HepG2 (cell line): ENCODE data around the gene TRPM6. TPM values are rescaled to one million over a fixed set of nuclear protein-coding genes. Genes with fewer than 3 reads are reported as not detected.

Experiments
- ATAC-seq: fragments of 200-7000 bp; cut with Tn5 transposase; 3 replicates; pipeline ENCODE4 v1.9.1; 2020; ENCODE audit warnings: mild to moderate bottlenecking, moderate library complexity
- BruUV-seq: library from RNA; stranded (reverse); fragments of 400-500 nt; replicated peaks from 2 replicates; lab custom pipeline; 2021; lab: Mats Ljungman, UMichigan
- CTCF ChIA-PET: fragments of 300-600 bp; formaldehyde crosslinking; extraction: SDS; loops from one replicate; lab custom pipeline; 2021; ENCODE audit warnings: low total read pairs, inconsistent platforms, low intra/inter-chr PET ratio; lab: Yijun Ruan, JAX
- POLR2A ChIA-PET: fragments of 350-600 bp; sonication (Branson Sonifier 250); formaldehyde crosslinking; loops from one replicate; lab custom pipeline; 2020; ENCODE audit warnings: antibody characterized with exemption, inconsistent platforms; lab: Yijun Ruan, JAX
- DNase-seq: peaks from one replicate; pipeline ENCODE4 v3.0.0-alpha.2; 2015; ENCODE audit warnings: low spot score
- FAIRE-seq: peaks from 3 replicates; lab custom pipeline; 2011; peaks lifted over from hg19 to GRCh38; lab: Jason Lieb, UNC
- H2AFZ ChIP-seq: one replicate; pipeline ENCODE4 v1.6.1; 2011; ENCODE audit warnings: low read length, inconsistent platforms
- H3K27ac ChIP-seq: fragments of 300-600 bp; 3 replicates; pipeline ENCODE4 v1.8.0; 2011; ENCODE audit warnings: mixed run types, mild to moderate bottlenecking, mixed read lengths, low read length, inconsistent platforms; ENCODE audit not compliant: insufficient read depth; ENCODE audit errors: extremely low read length
- H3K27me3 ChIP-seq, 2 experiments: fragments of 200-600 bp in 1 of 2; 2 replicates in 1 of 2; 3 replicates in 1 of 2; pipeline versions ENCODE4 v1.6.0 to v1.8.0; 2011; ENCODE audit warnings: low read length in 2 of 2, mild to moderate bottlenecking in 2 of 2, moderate library complexity in 2 of 2, inconsistent platforms in 1 of 2; ENCODE audit not compliant: insufficient read depth in 2 of 2, control insufficient read depth in 1 of 2
- H3K36me3 ChIP-seq, 2 experiments: fragments of 200-600 bp in 1 of 2; replicated peaks in 1 of 2; 2 replicates in 1 of 2; 3 replicates in 1 of 2; pipeline versions ENCODE4 v1.5.1 to v1.8.0; 2011; ENCODE audit warnings: low read length in 2 of 2, inconsistent platforms in 1 of 2; ENCODE audit not compliant: insufficient read depth in 2 of 2, control insufficient read depth in 1 of 2
- H3K4me1 ChIP-seq: 2 replicates; pipeline ENCODE4 v1.5.1; 2012; ENCODE audit warnings: low read length, inconsistent platforms; ENCODE audit not compliant: insufficient read depth
- H3K4me2 ChIP-seq: 2 replicates; pipeline ENCODE4 v1.6.0; 2011; ENCODE audit warnings: low read depth, low read length, inconsistent platforms
- H3K4me3 ChIP-seq, 3 experiments: fragments of 200-600 bp in 1 of 3; sonication (generic), shearing (Covaris generic) in 1 of 3; replicated peaks in 1 of 3; 2 replicates each; pipeline ENCODE4 v1.5.1; 2011 to 2016; ENCODE audit warnings: low read length in 3 of 3, inconsistent platforms in 2 of 3, low read depth in 2 of 3, mild to moderate bottlenecking in 2 of 3, control low read depth in 1 of 3, mixed read lengths in 1 of 3; ENCODE audit not compliant: insufficient read depth in 1 of 3
- H3K79me2 ChIP-seq: one replicate; pipeline ENCODE4 v1.6.1; 2011; ENCODE audit warnings: low read length, inconsistent platforms; ENCODE audit not compliant: insufficient read depth
- H3K9ac ChIP-seq: 2 replicates; pipeline ENCODE4 v1.6.0; 2011; ENCODE audit warnings: mild to moderate bottlenecking, low read depth, low read length, inconsistent platforms; ENCODE audit not compliant: insufficient read depth
- H3K9me3 ChIP-seq: 2 replicates; pipeline ENCODE4 v1.5.1; 2012; ENCODE audit warnings: mild to moderate bottlenecking, low read length
- H4K20me1 ChIP-seq: 2 replicates; pipeline ENCODE4 v1.6.0; 2011; ENCODE audit warnings: inconsistent platforms, mild to moderate bottlenecking, low read length, moderate library complexity; ENCODE audit not compliant: insufficient read depth
- FOXA3 ChIP-seq: IDR thresholded peaks from 2 replicates; pipeline ENCODE4 v1.6.1; 2016; ENCODE audit warnings: missing genetic modification reagents, missing compliant biosample characterization
- HMG20A ChIP-seq: IDR thresholded peaks from 2 replicates; pipeline ENCODE4 v1.6.1; 2016; ENCODE audit warnings: borderline replicate concordance
- HNRNPLL ChIP-seq: fragments of 200-400 bp; formaldehyde crosslinking; IDR thresholded peaks from 2 replicates; pipeline ENCODE4 v1.6.1; 2017; ENCODE audit warnings: mild to moderate bottlenecking, low read depth, low read length; ENCODE audit not compliant: poor library complexity, severe bottlenecking
- HOXD1 ChIP-seq: sonication (generic); formaldehyde crosslinking; IDR thresholded peaks from 2 replicates; pipeline ENCODE4 v1.5.0; 2020; ENCODE audit warnings: missing genetic modification reagents
- MED13 ChIP-seq: sonication (generic); formaldehyde crosslinking; IDR thresholded peaks from 2 replicates; pipeline ENCODE4 v1.5.0; 2020; ENCODE audit warnings: missing genetic modification reagents
- MXI1 ChIP-seq: IDR thresholded peaks from 3 replicates; pipeline ENCODE4 v1.6.1; 2012; ENCODE audit warnings: low read depth, low read length, inconsistent platforms, borderline replicate concordance
- NR3C1 ChIP-seq: sonication (generic); formaldehyde crosslinking; IDR thresholded peaks from 2 replicates; pipeline ENCODE4 v1.4.0; 2020; ENCODE audit warnings: missing genetic modification reagents
- PHF8 ChIP-seq: sonication (generic); formaldehyde crosslinking; IDR thresholded peaks from 2 replicates; pipeline ENCODE4 v1.5.0; 2020; ENCODE audit warnings: missing genetic modification reagents
- RFX5 ChIP-seq: IDR thresholded peaks from 2 replicates; pipeline ENCODE4 v1.6.1; 2011; ENCODE audit warnings: low read depth, low read length, improper control_type of control experiment
- SNAPC2 ChIP-seq: sonication (generic); formaldehyde crosslinking; IDR thresholded peaks from 2 replicates; pipeline ENCODE4 v1.8.1; 2022; ENCODE audit warnings: mild to moderate bottlenecking, missing genetic modification reagents
- THYN1 ChIP-seq: sonication (generic); formaldehyde crosslinking; IDR thresholded peaks from 2 replicates; pipeline ENCODE4 v1.8.1; 2023; ENCODE audit warnings: low read depth, mild to moderate bottlenecking, moderate library complexity, missing genetic modification reagents, borderline replicate concordance
- WGBS: methylation state at CpG from one replicate; pipeline ENCODE4 v1.1.6; 2017; ENCODE audit warnings: low lambda C conversion rate; 5-methylcytosine and 5-hydroxymethylcytosine counted together
- in situ Hi-C: cut with HindIII; loops from 2 replicates; pipeline ENCODE4 v1.10.0; 2017; ENCODE audit warnings: low pct_unique_long_range_greater_than_20kb; ENCODE audit not compliant: extremely low pct_ligation_motif_present
- intact Hi-C: fragments of 100-400 bp; cut with micrococcal nuclease; formaldehyde crosslinking; loops from one replicate; pipeline ENCODE4 v1.10.0; 2022; ENCODE audit not compliant: unreplicated experiment
- polyA plus RNA-seq, 8 experiments: library from polyadenylated mRNA; depleted of rRNA in 3 of 8; stranded (reverse) in 7 of 8; unstranded in 1 of 8; fragments of >200 nt; fragmentation: Illumina TruSeq in 4 of 8; extraction: Trizol in 4 of 8; gene quantifications; 2 replicates each; pipeline versions ENCODE4 v1.2.1 to v1.2.3, GENCODE V29; 2011 to 2016; ENCODE audit warnings: low read depth in 4 of 8, missing spikeins in 1 of 8, mixed read lengths in 1 of 8; ENCODE audit not compliant: insufficient read depth in 1 of 8
- total RNA-seq, 5 experiments: library from RNA; depleted of rRNA; stranded (reverse); fragments of >200 nt; fragmentation: Illumina TruSeq; extraction: Trizol; gene quantifications; 2 replicates each; pipeline ENCODE4 v1.2.3, GENCODE V29; 2016; ENCODE audit warnings: low read depth in 1 of 5
- TF ChIP-seq, protein P1 (sequence below): sonication (generic); formaldehyde crosslinking; IDR thresholded peaks from 2 replicates; pipeline ENCODE4 v1.5.1; 2020; ENCODE audit warnings: mild to moderate bottlenecking, missing genetic modification reagents, moderate library complexity
- TF ChIP-seq, protein P2 (sequence below): IDR thresholded peaks from 2 replicates; pipeline ENCODE4 v1.6.1; 2018; ENCODE audit warnings: missing genetic modification reagents
- TF ChIP-seq, protein P3 (sequence below): sonication (generic); formaldehyde crosslinking; conservative IDR thresholded peaks from 2 replicates; pipeline ENCODE4 v1.8.0; 2022; ENCODE audit warnings: mild to moderate bottlenecking, moderate library complexity, missing genetic modification reagents
- TF ChIP-seq, protein P4 (sequence below): sonication (generic); formaldehyde crosslinking; IDR thresholded peaks from 2 replicates; pipeline ENCODE4 v1.8.0; 2022; ENCODE audit warnings: mild to moderate bottlenecking, missing genetic modification reagents, moderate library complexity

Gene TRPM6
- total and polyA plus RNA-seq, 2 of the 13 experiments (the other 11 are each of a cell fraction or from before 2014, with no cell fraction given), result 0.01 to 0.09 TPM

DNA sequence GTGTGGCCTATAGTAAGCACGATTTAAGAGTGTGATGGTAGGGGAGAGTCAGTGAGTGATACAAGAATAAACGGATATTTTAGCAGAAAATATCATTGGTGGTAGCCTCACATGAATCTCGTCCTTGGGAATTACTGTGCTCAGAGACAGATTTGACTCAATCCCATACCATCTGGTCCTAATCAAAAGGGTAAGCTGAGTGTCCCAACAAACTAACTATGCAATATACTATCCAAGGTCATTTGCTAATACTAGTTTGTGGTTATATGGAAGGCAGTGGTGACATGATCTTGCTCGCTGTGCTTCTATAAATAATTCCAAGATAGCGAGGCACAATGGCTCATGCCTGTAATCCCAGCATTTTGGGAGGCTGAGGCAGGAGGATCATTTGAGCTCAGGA, 103.2 kb downstream of the TRPM6 start:
- no peak for ATAC-seq
- DNase-seq, result no peak
- intact Hi-C loops (no loop called here), in situ Hi-C loops (no loop called here)
- Histone ChIP-seq H2AFZ (no peak overlapping the region), H3K79me2 (no peaks in the 10 kb centered on the region), H3K36me3 (no peaks in the 10 kb centered on the region), H3K4me2 (no peak overlapping the region), H3K4me1 (no peaks in the 10 kb centered on the region), H3K9ac (no peak overlapping the region), H3K9me3 (no peaks in the 10 kb centered on the region), H3K27me3 (no peaks in the 10 kb centered on the region), H3K4me3 (no peak overlapping the region), H4K20me1 (no peaks in the 10 kb centered on the region), H3K27ac (no peak overlapping the region)
- TF ChIP-seq THYN1, result no peak
- TF ChIP-seq FOXA3 (CRISPR knock-in tag), result no peak
- TF ChIP-seq, protein P1, sequence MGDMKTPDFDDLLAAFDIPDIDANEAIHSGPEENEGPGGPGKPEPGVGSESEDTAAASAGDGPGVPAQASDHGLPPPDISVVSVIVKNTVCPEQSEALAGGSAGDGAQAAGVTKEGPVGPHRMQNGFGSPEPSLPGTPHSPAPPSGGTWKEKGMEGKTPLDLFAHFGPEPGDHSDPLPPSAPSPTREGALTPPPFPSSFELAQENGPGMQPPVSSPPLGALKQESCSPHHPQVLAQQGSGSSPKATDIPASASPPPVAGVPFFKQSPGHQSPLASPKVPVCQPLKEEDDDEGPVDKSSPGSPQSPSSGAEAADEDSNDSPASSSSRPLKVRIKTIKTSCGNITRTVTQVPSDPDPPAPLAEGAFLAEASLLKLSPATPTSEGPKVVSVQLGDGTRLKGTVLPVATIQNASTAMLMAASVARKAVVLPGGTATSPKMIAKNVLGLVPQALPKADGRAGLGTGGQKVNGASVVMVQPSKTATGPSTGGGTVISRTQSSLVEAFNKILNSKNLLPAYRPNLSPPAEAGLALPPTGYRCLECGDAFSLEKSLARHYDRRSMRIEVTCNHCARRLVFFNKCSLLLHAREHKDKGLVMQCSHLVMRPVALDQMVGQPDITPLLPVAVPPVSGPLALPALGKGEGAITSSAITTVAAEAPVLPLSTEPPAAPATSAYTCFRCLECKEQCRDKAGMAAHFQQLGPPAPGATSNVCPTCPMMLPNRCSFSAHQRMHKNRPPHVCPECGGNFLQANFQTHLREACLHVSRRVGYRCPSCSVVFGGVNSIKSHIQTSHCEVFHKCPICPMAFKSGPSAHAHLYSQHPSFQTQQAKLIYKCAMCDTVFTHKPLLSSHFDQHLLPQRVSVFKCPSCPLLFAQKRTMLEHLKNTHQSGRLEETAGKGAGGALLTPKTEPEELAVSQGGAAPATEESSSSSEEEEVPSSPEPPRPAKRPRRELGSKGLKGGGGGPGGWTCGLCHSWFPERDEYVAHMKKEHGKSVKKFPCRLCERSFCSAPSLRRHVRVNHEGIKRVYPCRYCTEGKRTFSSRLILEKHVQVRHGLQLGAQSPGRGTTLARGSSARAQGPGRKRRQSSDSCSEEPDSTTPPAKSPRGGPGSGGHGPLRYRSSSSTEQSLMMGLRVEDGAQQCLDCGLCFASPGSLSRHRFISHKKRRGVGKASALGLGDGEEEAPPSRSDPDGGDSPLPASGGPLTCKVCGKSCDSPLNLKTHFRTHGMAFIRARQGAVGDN (CRISPR knock-in tag), result no peak
- TF ChIP-seq, protein P2, sequence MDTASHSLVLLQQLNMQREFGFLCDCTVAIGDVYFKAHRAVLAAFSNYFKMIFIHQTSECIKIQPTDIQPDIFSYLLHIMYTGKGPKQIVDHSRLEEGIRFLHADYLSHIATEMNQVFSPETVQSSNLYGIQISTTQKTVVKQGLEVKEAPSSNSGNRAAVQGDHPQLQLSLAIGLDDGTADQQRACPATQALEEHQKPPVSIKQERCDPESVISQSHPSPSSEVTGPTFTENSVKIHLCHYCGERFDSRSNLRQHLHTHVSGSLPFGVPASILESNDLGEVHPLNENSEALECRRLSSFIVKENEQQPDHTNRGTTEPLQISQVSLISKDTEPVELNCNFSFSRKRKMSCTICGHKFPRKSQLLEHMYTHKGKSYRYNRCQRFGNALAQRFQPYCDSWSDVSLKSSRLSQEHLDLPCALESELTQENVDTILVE, result no peak
- TF ChIP-seq, protein P3, sequence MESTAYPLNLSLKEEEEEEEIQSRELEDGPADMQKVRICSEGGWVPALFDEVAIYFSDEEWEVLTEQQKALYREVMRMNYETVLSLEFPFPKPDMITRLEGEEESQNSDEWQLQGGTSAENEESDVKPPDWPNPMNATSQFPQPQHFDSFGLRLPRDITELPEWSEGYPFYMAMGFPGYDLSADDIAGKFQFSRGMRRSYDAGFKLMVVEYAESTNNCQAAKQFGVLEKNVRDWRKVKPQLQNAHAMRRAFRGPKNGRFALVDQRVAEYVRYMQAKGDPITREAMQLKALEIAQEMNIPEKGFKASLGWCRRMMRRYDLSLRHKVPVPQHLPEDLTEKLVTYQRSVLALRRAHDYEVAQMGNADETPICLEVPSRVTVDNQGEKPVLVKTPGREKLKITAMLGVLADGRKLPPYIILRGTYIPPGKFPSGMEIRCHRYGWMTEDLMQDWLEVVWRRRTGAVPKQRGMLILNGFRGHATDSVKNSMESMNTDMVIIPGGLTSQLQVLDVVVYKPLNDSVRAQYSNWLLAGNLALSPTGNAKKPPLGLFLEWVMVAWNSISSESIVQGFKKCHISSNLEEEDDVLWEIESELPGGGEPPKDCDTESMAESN (CRISPR knock-in tag), result no peak
- no peak for TF ChIP-seq MXI1
- TF ChIP-seq RFX5, result no peak
- no peak for TF ChIP-seq PHF8 (CRISPR knock-in tag)
- TF ChIP-seq MED13, result no peak
- no peak for TF ChIP-seq HNRNPLL
- no peak for TF ChIP-seq HMG20A (CRISPR knock-in tag)
- TF ChIP-seq NR3C1 (CRISPR knock-in tag), result no peak
- TF ChIP-seq SNAPC2 (CRISPR knock-in tag), result no peak
- TF ChIP-seq, protein P4, sequence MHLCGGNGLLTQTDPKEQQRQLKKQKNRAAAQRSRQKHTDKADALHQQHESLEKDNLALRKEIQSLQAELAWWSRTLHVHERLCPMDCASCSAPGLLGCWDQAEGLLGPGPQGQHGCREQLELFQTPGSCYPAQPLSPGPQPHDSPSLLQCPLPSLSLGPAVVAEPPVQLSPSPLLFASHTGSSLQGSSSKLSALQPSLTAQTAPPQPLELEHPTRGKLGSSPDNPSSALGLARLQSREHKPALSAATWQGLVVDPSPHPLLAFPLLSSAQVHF, result no peak
- TF ChIP-seq HOXD1 (CRISPR knock-in tag), result no peak
- POLR2A ChIA-PET, result no interaction called here
- no TSS peak for BruUV-seq
- CTCF ChIA-PET, result no interaction called here
- FAIRE-seq, result no peak
- WGBS, result 52% methylated on average over 5 of the region's 5 CpGs
